HG03439 (cell line): Measurements from ENCODE around the gene FER.
"Not testable (repeated sequence)": the region's sequence is repeated elsewhere in the genome, so short reads cannot be mapped to it uniquely, and the experiment has no call there.

Experiments used
- ATAC-seq: cut with Tn5 transposase; IDR thresholded peaks from one replicate; pipeline ENCODE4 v1.9.1; 2021; ENCODE audit warnings: mild to moderate bottlenecking, moderate library complexity; ENCODE audit not compliant: unreplicated experiment

FER gene

GRCh38 chr5:109167586-109167985 lies 419.9 kb downstream of the FER start:
- ATAC-seq, result no peak

- ATAC-seq, result no peak
Measured at GRCh38 chr5:109168151-109168550, 420.5 kb downstream of the FER start.

- no peak for ATAC-seq
Measured at GRCh38 chr5:109170629-109171350, 423.1 kb downstream of the FER start.

GRCh38 chr5:109171437-109172073 lies 423.9 kb downstream of the FER start:
- not testable (repeated sequence) for ATAC-seq

- no peak for ATAC-seq
Measured at GRCh38 chr5:109173036-109173794, 425.5 kb downstream of the FER start.

- ATAC-seq, result no peak
Measured at GRCh38 chr5:109177227-109177626, 429.5 kb downstream of the FER start.

GRCh38 chr5:109177782-109178181 lies 430.1 kb downstream of the FER start:
- no peak for ATAC-seq

- no peak for ATAC-seq
Measured at GRCh38 chr5:109180668-109181067, 433.0 kb downstream of the FER start.

- no peak for ATAC-seq
Measured at GRCh38 chr5:109186759-109187158, 439.1 kb downstream of the FER start.

GRCh38 chr5:109191153-109191558 lies 443.5 kb downstream of the FER start:
- ATAC-seq, result peak; percentile 64

- no peak for ATAC-seq
Measured at GRCh38 chr5:109192027-109192426, 444.3 kb downstream of the FER start.

- no peak for ATAC-seq
Measured at GRCh38 chr5:109192555-109193281, 445.0 kb downstream of the FER start.

- ATAC-seq, result no peak
Measured at GRCh38 chr5:109195667-109196066, 448.0 kb downstream of the FER start.

- no peak for ATAC-seq
Measured at GRCh38 chr5:109196087-109196822, 448.6 kb downstream of the FER start.

- no peak for ATAC-seq
Measured at GRCh38 chr5:109196823-109197160, 449.1 kb downstream of the FER start.

- no peak for ATAC-seq
Measured at GRCh38 chr5:109199289-109199688, 451.6 kb downstream of the FER start.

GRCh38 chr5:109199799-109200620 lies 452.3 kb downstream of the FER start:
- ATAC-seq, result no peak

- no peak for ATAC-seq
Measured at GRCh38 chr5:109215040-109215439, 467.3 kb downstream of the FER start.

GRCh38 chr5:109218818-109219217 lies 471.1 kb downstream of the FER start:
- ATAC-seq, result no peak

GRCh38 chr5:109223531-109223930 lies 475.8 kb downstream of the FER start:
- ATAC-seq, result no peak
